GM12878 (cell line): Measurements from ENCODE around the gene KRTAP10-8.

Experiments used
- ATF3 ChIP-seq: IDR thresholded peaks from 2 replicates; pipeline ENCODE4 v1.6.1; 2011; ENCODE audit warnings: low read depth, mild to moderate bottlenecking, low read length, moderate library complexity, borderline replicate concordance; ENCODE audit errors: extremely low read depth
- BCL3 ChIP-seq: IDR thresholded peaks from 2 replicates; pipeline ENCODE4 v1.6.1; 2011; ENCODE audit warnings: borderline replicate concordance, low read depth, mild to moderate bottlenecking, moderate library complexity, low read length; ENCODE audit not compliant: insufficient read depth, poor library complexity, severe bottlenecking
- CBX5 ChIP-seq: sonication (generic); IDR thresholded peaks from 2 replicates; pipeline ENCODE4 v1.6.1; 2016; ENCODE audit warnings: low read depth, moderate library complexity, mild to moderate bottlenecking, inconsistent platforms
- CTCF ChIP-seq, 3 experiments: IDR thresholded peaks in 2 of 3; conservative IDR thresholded peaks in 1 of 3; 2 replicates each; pipeline ENCODE4 v1.5.1; 2011; ENCODE audit warnings: low read depth in 3 of 3, low read length in 3 of 3, mild to moderate bottlenecking in 3 of 3, control low read depth in 2 of 3, moderate library complexity in 2 of 3, inconsistent platforms in 1 of 3, mixed read lengths in 1 of 3; ENCODE audit not compliant: control insufficient read depth in 2 of 3, insufficient read depth in 1 of 3; ENCODE audit errors: extremely low read depth in 1 of 3
- EZH2 ChIP-seq: IDR thresholded peaks from 2 replicates; pipeline ENCODE4 v1.6.1; 2012; ENCODE audit warnings: low read depth, mild to moderate bottlenecking, control low read depth, inconsistent platforms, low read length, borderline replicate concordance; ENCODE audit not compliant: control insufficient read depth
- HDGF ChIP-seq: fragments of 450-650 bp; IDR thresholded peaks from 2 replicates; pipeline ENCODE4 v1.6.1; 2016; ENCODE audit warnings: antibody characterized with exemption
- KLF5 ChIP-seq: fragments of 450-650 bp; IDR thresholded peaks from 2 replicates; pipeline ENCODE4 v1.6.1; 2014; ENCODE audit warnings: mild to moderate bottlenecking; ENCODE audit not compliant: partially characterized antibody
- MLLT1 ChIP-seq: fragments of 450-650 bp; IDR thresholded peaks from 2 replicates; pipeline ENCODE4 v1.6.1; 2016; ENCODE audit warnings: mild to moderate bottlenecking
- NFXL1 ChIP-seq: fragments of 450-650 bp; IDR thresholded peaks from 2 replicates; pipeline ENCODE4 v1.6.1; 2017; ENCODE audit warnings: antibody characterized with exemption, mild to moderate bottlenecking, borderline replicate concordance
- POLR2A ChIP-seq: IDR thresholded peaks from 2 replicates; pipeline ENCODE4 v1.6.1; 2011; ENCODE audit warnings: low read depth, mild to moderate bottlenecking, low read length
- RAD21 ChIP-seq: IDR thresholded peaks from 2 replicates; pipeline ENCODE4 v1.6.1; 2011; ENCODE audit warnings: mild to moderate bottlenecking, low read depth, low read length, moderate library complexity; ENCODE audit not compliant: insufficient read depth
- RBBP5 ChIP-seq: fragments of 200-600 bp; sonication (generic); conservative IDR thresholded peaks from 2 replicates; pipeline ENCODE4 v1.6.1; 2016
- RCOR1 ChIP-seq: conservative IDR thresholded peaks from 2 replicates; pipeline ENCODE4 v1.6.1; 2012; ENCODE audit warnings: low read depth, low read length, improper control_type of control experiment

- no peak for TF ChIP-seq CTCF (IDR thresholded peaks at IDR 0.05 in 2 of 3, conservative IDR thresholded peaks at IDR 0.05 in 1 of 3; ENCODE audit: control insufficient read depth in 2 of 3, extremely low read depth in 1 of 3, insufficient read depth in 1 of 3, low read depth in 3 of 3, low read length in 3 of 3)
- TF ChIP-seq HDGF = no peak
- TF ChIP-seq NFXL1 = no peak
- no peak for TF ChIP-seq KLF5
- TF ChIP-seq ATF3 = no peak
- no peak for TF ChIP-seq POLR2A
- TF ChIP-seq MLLT1 = no peak
- no peak for TF ChIP-seq RCOR1
- TF ChIP-seq EZH2 = no peak
- no peak for TF ChIP-seq BCL3
- TF ChIP-seq CBX5 = no peak
- no peak for TF ChIP-seq RBBP5
- no peak for TF ChIP-seq RAD21
These were observed 25.4 kb downstream of the KRTAP10-8 start, which contains the start of gene KRTAP10-10 for GRCh38 chr21:44637018-44637850.
